Measurements from ENCODE around the gene MCF2L. TPM values are rescaled to one million over a fixed set of nuclear protein-coding genes. Genes with fewer than 3 reads are reported as not detected.

Gene MCF2L
- total RNA-seq, 4 donors from 2014 or later, result 62.1 to 186 (median 91.3) TPM

- Histone ChIP-seq H3K9me3 (no peaks in the 10 kb centered on the region), H3K27ac (no peak overlapping the region), H3K36me3 (no peaks in the 10 kb centered on the region), H3K4me1 (no peaks in the 10 kb centered on the region), H3K27me3 (no peaks in the 10 kb centered on the region), H3K4me3 (no peak overlapping the region)
- in situ Hi-C loops (cut with MboI; ENCODE audit: low pct_ligation_motif_present in 1 of 4, low pct_unique_long_range_greater_than_20kb in 1 of 4, low sequenced_read_pairs in 3 of 4) (loop anchor here in 1 of 4 donors (25.0 kb wide), 1 partner anchor 433 kb away; no protein-coding TSS in a partner anchor), intact Hi-C loops (cut with DNase I; ENCODE audit: low total_unique reads) (no loop called here)
- no peak for DNase-seq
- TF ChIP-seq CTCF (IDR thresholded peaks at IDR 0.05) (no peak), POLR2A (IDR thresholded peaks at IDR 0.05) (no peak), POLR2AphosphoS5 (IDR thresholded peaks at IDR 0.05) (no peak), EP300 (IDR thresholded peaks at IDR 0.05; ENCODE audit: low read depth) (no peak)
- WGBS, 2 donors (ENCODE audit: low coverage in 1 of 2), result 83 to 100% methylated on average over 2 to 17 of the region's 17 CpGs
Measured at GRCh38 chr13:112953591-112954487, 15.2 kb upstream of the MCF2L start.

- Histone ChIP-seq H3K4me3 (no peak overlapping the region), H3K4me1 (no peaks in the 10 kb centered on the region), H3K36me3 (no peaks in the 10 kb centered on the region), H3K27ac (no peak overlapping the region), H3K27me3 (no peaks in the 10 kb centered on the region), H3K9me3 (no peaks in the 10 kb centered on the region)
- intact Hi-C loops (cut with DNase I; ENCODE audit: low total_unique reads) (no loop called here), in situ Hi-C loops (cut with MboI; ENCODE audit: low pct_ligation_motif_present in 1 of 4, low pct_unique_long_range_greater_than_20kb in 1 of 4, low sequenced_read_pairs in 3 of 4) (loop anchor here in 1 of 4 donors (25.0 kb wide), 1 partner anchor 433 kb away; no protein-coding TSS in a partner anchor)
- DNase-seq, result peak; percentile 1
- no peak for TF ChIP-seq EP300 (IDR thresholded peaks at IDR 0.05; ENCODE audit: low read depth)
- no peak for TF ChIP-seq POLR2AphosphoS5 (IDR thresholded peaks at IDR 0.05)
- TF ChIP-seq POLR2A (IDR thresholded peaks at IDR 0.05), result no peak
- no peak for TF ChIP-seq CTCF (IDR thresholded peaks at IDR 0.05)
- 49 to 89% methylated on average over 7 to 13 of the region's 13 CpGs for WGBS, 2 donors (ENCODE audit: low coverage in 1 of 2)
Measured at GRCh38 chr13:112954488-112955270, 14.3 kb upstream of the MCF2L start.

- TF ChIP-seq POLR2AphosphoS5 (IDR thresholded peaks at IDR 0.05) (no peak), CTCF (IDR thresholded peaks at IDR 0.05) (no peak), EP300 (IDR thresholded peaks at IDR 0.05; ENCODE audit: low read depth) (no peak), POLR2A (IDR thresholded peaks at IDR 0.05) (no peak)
- H3K9me3 ChIP-seq, result no peaks in the 10 kb centered on the region
- peak; percentile 1 for DNase-seq
- H3K4me1 ChIP-seq, result no peaks in the 10 kb centered on the region
- no peaks in the 10 kb centered on the region for H3K27me3 ChIP-seq
- no peak overlapping the region for H3K4me3 ChIP-seq
- in situ Hi-C loops (cut with MboI; ENCODE audit: low pct_ligation_motif_present in 1 of 4, low pct_unique_long_range_greater_than_20kb in 1 of 4, low sequenced_read_pairs in 3 of 4) (loop anchor here in 1 of 4 donors (25.0 kb wide), 1 partner anchor 432 kb away; no protein-coding TSS in a partner anchor), intact Hi-C loops (cut with DNase I; ENCODE audit: low total_unique reads) (no loop called here)
- no peaks in the 10 kb centered on the region for H3K36me3 ChIP-seq
- no peak overlapping the region for H3K27ac ChIP-seq
- 81 to 84% methylated on average over 5 to 15 of the region's 15 CpGs for WGBS, 2 donors (ENCODE audit: low coverage in 1 of 2)
Measured at GRCh38 chr13:112955271-112955937, 13.6 kb upstream of the MCF2L start.

Data from transverse colon (tissue), 4 donors.